HepG2 (cell line): ENCODE results near the gene KLK7. TPM values are rescaled to one million over a fixed set of nuclear protein-coding genes. Genes with fewer than 3 reads are reported as not detected.

Experiments used
- ATAC-seq: fragments of 200-7000 bp; cut with Tn5 transposase; 3 replicates; pipeline ENCODE4 v1.9.1; 2020; ENCODE audit warnings: mild to moderate bottlenecking, moderate library complexity
- BruUV-seq: library from RNA; stranded (reverse); fragments of 400-500 nt; replicated peaks from 2 replicates; lab custom pipeline; 2021; lab: Mats Ljungman, UMichigan
- CTCF ChIA-PET: fragments of 300-600 bp; formaldehyde crosslinking; extraction: SDS; loops from one replicate; lab custom pipeline; 2021; ENCODE audit warnings: low total read pairs, inconsistent platforms, low intra/inter-chr PET ratio; lab: Yijun Ruan, JAX
- POLR2A ChIA-PET: fragments of 350-600 bp; sonication (Branson Sonifier 250); formaldehyde crosslinking; loops from one replicate; lab custom pipeline; 2020; ENCODE audit warnings: antibody characterized with exemption, inconsistent platforms; lab: Yijun Ruan, JAX
- DNase-seq: peaks from one replicate; pipeline ENCODE4 v3.0.0-alpha.2; 2015; ENCODE audit warnings: low spot score
- FAIRE-seq: peaks from 3 replicates; lab custom pipeline; 2011; peaks lifted over from hg19 to GRCh38; lab: Jason Lieb, UNC
- H2AFZ ChIP-seq: one replicate; pipeline ENCODE4 v1.6.1; 2011; ENCODE audit warnings: low read length, inconsistent platforms
- H3K27ac ChIP-seq: fragments of 300-600 bp; 3 replicates; pipeline ENCODE4 v1.8.0; 2011; ENCODE audit warnings: mixed run types, mild to moderate bottlenecking, mixed read lengths, low read length, inconsistent platforms; ENCODE audit not compliant: insufficient read depth; ENCODE audit errors: extremely low read length
- H3K27me3 ChIP-seq, 2 experiments: fragments of 200-600 bp in 1 of 2; 2 replicates in 1 of 2; 3 replicates in 1 of 2; pipeline versions ENCODE4 v1.6.0 to v1.8.0; 2011; ENCODE audit warnings: low read length in 2 of 2, mild to moderate bottlenecking in 2 of 2, moderate library complexity in 2 of 2, inconsistent platforms in 1 of 2; ENCODE audit not compliant: insufficient read depth in 2 of 2, control insufficient read depth in 1 of 2
- H3K36me3 ChIP-seq, 2 experiments: fragments of 200-600 bp in 1 of 2; replicated peaks in 1 of 2; 2 replicates in 1 of 2; 3 replicates in 1 of 2; pipeline versions ENCODE4 v1.5.1 to v1.8.0; 2011; ENCODE audit warnings: low read length in 2 of 2, inconsistent platforms in 1 of 2; ENCODE audit not compliant: insufficient read depth in 2 of 2, control insufficient read depth in 1 of 2
- H3K4me1 ChIP-seq: 2 replicates; pipeline ENCODE4 v1.5.1; 2012; ENCODE audit warnings: low read length, inconsistent platforms; ENCODE audit not compliant: insufficient read depth
- H3K4me2 ChIP-seq: 2 replicates; pipeline ENCODE4 v1.6.0; 2011; ENCODE audit warnings: low read depth, low read length, inconsistent platforms
- H3K4me3 ChIP-seq, 3 experiments: fragments of 200-600 bp in 1 of 3; sonication (generic), shearing (Covaris generic) in 1 of 3; replicated peaks in 1 of 3; 2 replicates each; pipeline ENCODE4 v1.5.1; 2011 to 2016; ENCODE audit warnings: low read length in 3 of 3, inconsistent platforms in 2 of 3, low read depth in 2 of 3, mild to moderate bottlenecking in 2 of 3, control low read depth in 1 of 3, mixed read lengths in 1 of 3; ENCODE audit not compliant: insufficient read depth in 1 of 3
- H3K79me2 ChIP-seq: one replicate; pipeline ENCODE4 v1.6.1; 2011; ENCODE audit warnings: low read length, inconsistent platforms; ENCODE audit not compliant: insufficient read depth
- H3K9ac ChIP-seq: 2 replicates; pipeline ENCODE4 v1.6.0; 2011; ENCODE audit warnings: mild to moderate bottlenecking, low read depth, low read length, inconsistent platforms; ENCODE audit not compliant: insufficient read depth
- H3K9me3 ChIP-seq: 2 replicates; pipeline ENCODE4 v1.5.1; 2012; ENCODE audit warnings: mild to moderate bottlenecking, low read length
- H4K20me1 ChIP-seq: 2 replicates; pipeline ENCODE4 v1.6.0; 2011; ENCODE audit warnings: inconsistent platforms, mild to moderate bottlenecking, low read length, moderate library complexity; ENCODE audit not compliant: insufficient read depth
- AHR ChIP-seq: IDR thresholded peaks from 2 replicates; pipeline ENCODE4 v1.6.1; 2018; ENCODE audit warnings: missing genetic modification reagents, missing compliant biosample characterization
- ERF ChIP-seq: IDR thresholded peaks from 2 replicates; pipeline ENCODE4 v1.6.1; 2018; ENCODE audit warnings: missing biosample characterization, missing genetic modification reagents
- FOXP4 ChIP-seq: sonication (generic); formaldehyde crosslinking; IDR thresholded peaks from 2 replicates; pipeline ENCODE4 v1.4.0; 2020; ENCODE audit warnings: missing genetic modification reagents
- GATAD1 ChIP-seq: IDR thresholded peaks from 2 replicates; pipeline ENCODE4 v1.6.1; 2016; ENCODE audit warnings: missing genetic modification reagents, missing compliant biosample characterization
- MTERF4 ChIP-seq: sonication (generic); formaldehyde crosslinking; IDR thresholded peaks from 2 replicates; pipeline ENCODE4 v1.8.0; 2023; ENCODE audit warnings: mild to moderate bottlenecking, missing genetic modification reagents
- MTF1 ChIP-seq: sonication (generic); formaldehyde crosslinking; IDR thresholded peaks from 2 replicates; pipeline ENCODE4 v1.5.0; 2020; ENCODE audit warnings: missing genetic modification reagents
- PITX1 ChIP-seq: sonication (generic); formaldehyde crosslinking; IDR thresholded peaks from 2 replicates; pipeline ENCODE4 v1.5.1; 2020; ENCODE audit warnings: mild to moderate bottlenecking, missing genetic modification reagents
- WIZ ChIP-seq: sonication (generic); formaldehyde crosslinking; IDR thresholded peaks from 2 replicates; pipeline ENCODE4 v1.5.1; 2020; ENCODE audit warnings: mild to moderate bottlenecking, missing genetic modification reagents
- ZBTB42 ChIP-seq: sonication (generic); formaldehyde crosslinking; IDR thresholded peaks from 2 replicates; pipeline ENCODE4 v1.5.0; 2020; ENCODE audit warnings: mild to moderate bottlenecking, missing genetic modification reagents
- ZNF232 ChIP-seq: sonication (generic); formaldehyde crosslinking; IDR thresholded peaks from 2 replicates; pipeline ENCODE4 v1.4.0; 2020; ENCODE audit warnings: missing genetic modification reagents, borderline replicate concordance
- ZNF556 ChIP-seq: sonication (generic); formaldehyde crosslinking; IDR thresholded peaks from 2 replicates; pipeline ENCODE4 v1.4.0; 2020; ENCODE audit warnings: mild to moderate bottlenecking, missing genetic modification reagents, borderline replicate concordance
- ZSCAN9 ChIP-seq: IDR thresholded peaks from 2 replicates; pipeline ENCODE4 v1.6.1; 2016; ENCODE audit warnings: borderline replicate concordance
- WGBS: methylation state at CpG from one replicate; pipeline ENCODE4 v1.1.6; 2017; ENCODE audit warnings: low lambda C conversion rate; 5-methylcytosine and 5-hydroxymethylcytosine counted together
- in situ Hi-C: cut with HindIII; loops from 2 replicates; pipeline ENCODE4 v1.10.0; 2017; ENCODE audit warnings: low pct_unique_long_range_greater_than_20kb; ENCODE audit not compliant: extremely low pct_ligation_motif_present
- intact Hi-C: fragments of 100-400 bp; cut with micrococcal nuclease; formaldehyde crosslinking; loops from one replicate; pipeline ENCODE4 v1.10.0; 2022; ENCODE audit not compliant: unreplicated experiment
- polyA plus RNA-seq, 8 experiments: library from polyadenylated mRNA; depleted of rRNA in 3 of 8; stranded (reverse) in 7 of 8; unstranded in 1 of 8; fragments of >200 nt; fragmentation: Illumina TruSeq in 4 of 8; extraction: Trizol in 4 of 8; gene quantifications; 2 replicates each; pipeline versions ENCODE4 v1.2.1 to v1.2.3, GENCODE V29; 2011 to 2016; ENCODE audit warnings: low read depth in 4 of 8, missing spikeins in 1 of 8, mixed read lengths in 1 of 8; ENCODE audit not compliant: insufficient read depth in 1 of 8
- total RNA-seq, 5 experiments: library from RNA; depleted of rRNA; stranded (reverse); fragments of >200 nt; fragmentation: Illumina TruSeq; extraction: Trizol; gene quantifications; 2 replicates each; pipeline ENCODE4 v1.2.3, GENCODE V29; 2016; ENCODE audit warnings: low read depth in 1 of 5

Gene KLK7
- total and polyA plus RNA-seq, 2 of the 13 experiments (the other 11 are each of a cell fraction or from before 2014, with no cell fraction given) = not detected

DNA sequence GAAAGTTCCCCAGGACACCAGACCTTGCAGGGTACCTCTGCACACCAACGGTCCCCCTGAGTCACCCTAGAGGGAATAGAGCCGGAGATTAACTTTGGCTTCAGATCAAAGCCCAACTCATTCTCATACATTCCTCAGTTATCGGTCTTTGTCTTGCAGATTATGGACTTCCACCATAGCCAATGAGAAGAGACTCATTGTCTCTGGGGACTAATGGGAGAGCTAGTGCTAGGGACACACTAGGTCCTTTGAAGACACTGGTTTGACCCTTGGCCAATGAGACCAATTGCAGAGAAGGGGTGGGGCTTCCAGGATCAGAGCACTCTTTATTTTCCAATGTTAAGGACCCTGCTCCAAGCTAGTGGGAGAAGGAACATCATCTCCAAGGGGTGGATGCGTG, 6.1 kb downstream of the KLK7 start:
- Histone ChIP-seq H3K9me3 (no peaks in the 10 kb centered on the region), H3K4me1 (no peaks in the 10 kb centered on the region), H3K27ac (no peak overlapping the region), H4K20me1 (no peaks in the 10 kb centered on the region), H3K36me3 (no peaks in the 10 kb centered on the region), H3K27me3 (no peaks in the 10 kb centered on the region; a peak in 1 of 5 replicates), H3K79me2 (no peaks in the 10 kb centered on the region), H2AFZ (no peak overlapping the region), H3K9ac (no peak overlapping the region), H3K4me3 (no peak overlapping the region), H3K4me2 (no peak overlapping the region)
- DNase-seq (peak; percentile 10), FAIRE-seq (no peak), ATAC-seq (no peak)
- in situ Hi-C loops (no loop called here), intact Hi-C loops (no loop called here)
- WGBS = 40% methylated on average over 2 of the region's 4 CpGs
- TF ChIP-seq ZSCAN9 = no peak
- no peak for TF ChIP-seq AHR
- no peak for TF ChIP-seq FOXP4 (CRISPR knock-in tag)
- TF ChIP-seq ZNF232 (CRISPR knock-in tag) = no peak
- no peak for TF ChIP-seq MTERF4
- no peak for TF ChIP-seq WIZ (CRISPR knock-in tag)
- no peak for TF ChIP-seq ZNF556 (CRISPR knock-in tag)
- TF ChIP-seq ZBTB42 (CRISPR knock-in tag) = no peak
- TF ChIP-seq GATAD1 (CRISPR knock-in tag) = no peak
- no peak for TF ChIP-seq MTF1
- no peak for TF ChIP-seq ERF (CRISPR knock-in tag)
- no peak for TF ChIP-seq PITX1 (CRISPR knock-in tag)
- BruUV-seq = no TSS peak
- ChIA-PET POLR2A (no interaction called here), CTCF (no interaction called here)
